Gastroesophageal sphincter (tissue), 3 donors: ENCODE results near the gene SDK2.

Source experiments
- EP300 ChIP-seq: sonication (generic); formaldehyde crosslinking; IDR thresholded peaks from one replicate; pipeline ENCODE4 v1.6.1; 2017; ENCODE audit warnings: antibody characterized with exemption, mild to moderate bottlenecking
- POLR2A ChIP-seq, 2 donors: fragments of 450-650 bp; IDR thresholded peaks; one replicate each; pipeline ENCODE4 v1.6.1; 2017; ENCODE audit warnings: antibody characterized with exemption in 2 of 2, mild to moderate bottlenecking in 2 of 2, moderate library complexity in 1 of 2
- TF ChIP-seq, protein P1 (sequence below), 4 experiments: fragments of 200-600 bp in 2 of 4; fragments of 450-650 bp in 2 of 4; sonication (generic) in 1 of 4; IDR thresholded peaks; one replicate each; pipeline ENCODE4 v1.5.1; 2017 to 2019; ENCODE audit warnings: antibody characterized with exemption in 4 of 4, mild to moderate bottlenecking in 2 of 4, moderate library complexity in 2 of 4

- TF ChIP-seq, protein P1, sequence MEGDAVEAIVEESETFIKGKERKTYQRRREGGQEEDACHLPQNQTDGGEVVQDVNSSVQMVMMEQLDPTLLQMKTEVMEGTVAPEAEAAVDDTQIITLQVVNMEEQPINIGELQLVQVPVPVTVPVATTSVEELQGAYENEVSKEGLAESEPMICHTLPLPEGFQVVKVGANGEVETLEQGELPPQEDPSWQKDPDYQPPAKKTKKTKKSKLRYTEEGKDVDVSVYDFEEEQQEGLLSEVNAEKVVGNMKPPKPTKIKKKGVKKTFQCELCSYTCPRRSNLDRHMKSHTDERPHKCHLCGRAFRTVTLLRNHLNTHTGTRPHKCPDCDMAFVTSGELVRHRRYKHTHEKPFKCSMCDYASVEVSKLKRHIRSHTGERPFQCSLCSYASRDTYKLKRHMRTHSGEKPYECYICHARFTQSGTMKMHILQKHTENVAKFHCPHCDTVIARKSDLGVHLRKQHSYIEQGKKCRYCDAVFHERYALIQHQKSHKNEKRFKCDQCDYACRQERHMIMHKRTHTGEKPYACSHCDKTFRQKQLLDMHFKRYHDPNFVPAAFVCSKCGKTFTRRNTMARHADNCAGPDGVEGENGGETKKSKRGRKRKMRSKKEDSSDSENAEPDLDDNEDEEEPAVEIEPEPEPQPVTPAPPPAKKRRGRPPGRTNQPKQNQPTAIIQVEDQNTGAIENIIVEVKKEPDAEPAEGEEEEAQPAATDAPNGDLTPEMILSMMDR (IDR thresholded peaks at IDR 0.05): no peak
- TF ChIP-seq POLR2A (IDR thresholded peaks at IDR 0.05) (no peak), EP300 (no peak)
Observed at GRCh38 chr17:73598212-73598611, 46.0 kb downstream of the SDK2 start.
